Measurements from ENCODE around the gene CAB39.
A peak's percentile ranks its signal among the peaks of the same experiment; 100 is the strongest.

The CAB39 gene

GRCh38 chr2:230678451-230678850, 34.2 kb upstream of the CAB39 start:
- CTCF ChIA-PET = no interaction called here
- POLR2A ChIA-PET = no interaction called here
- TF ChIP-seq TARDBP (IDR thresholded peaks at IDR 0.05) (no peak), SP1 (IDR thresholded peaks at IDR 0.05) (no peak), ELF4 (IDR thresholded peaks at IDR 0.05) (no peak), BHLHE40 (IDR thresholded peaks at IDR 0.05; ENCODE audit: borderline replicate concordance) (no peak), LEF1 (IDR thresholded peaks at IDR 0.05; ENCODE audit: borderline replicate concordance) (no peak), HDGF (IDR thresholded peaks at IDR 0.05; ENCODE audit: borderline replicate concordance) (no peak), PKNOX1 (IDR thresholded peaks at IDR 0.05) (no peak), L3MBTL2 (conservative IDR thresholded peaks at IDR 0.05) (no peak), SUZ12 (IDR thresholded peaks at IDR 0.05) (no peak)
- DNase-seq (ENCODE audit: extremely low spot score) = no peak

GRCh38 chr2:230680463-230681170, 32.0 kb upstream of the CAB39 start:
- CTCF ChIA-PET = no interaction called here
- POLR2A ChIA-PET = no interaction called here
- no peak for DNase-seq (ENCODE audit: extremely low spot score)

GRCh38 chr2:230681171-230681545, 31.5 kb upstream of the CAB39 start:
- DNase-seq (ENCODE audit: extremely low spot score) = no peak
- CTCF ChIA-PET = interaction anchor here (0.5 to 0.6 kb wide), 2 partner anchors 22 to 30 kb away, joined by 3 read pairs; no protein-coding TSS in a partner anchor
- POLR2A ChIA-PET = no interaction called here
- TF ChIP-seq NFRKB (IDR thresholded peaks at IDR 0.05) (no peak), SUZ12 (IDR thresholded peaks at IDR 0.05) (no peak), CTBP1 (IDR thresholded peaks at IDR 0.05; ENCODE audit: borderline replicate concordance) (no peak), FOXA1 (IDR thresholded peaks at IDR 0.05) (no peak), ELF4 (IDR thresholded peaks at IDR 0.05) (no peak), FOXK2 (IDR thresholded peaks at IDR 0.05) (no peak), LEF1 (IDR thresholded peaks at IDR 0.05; ENCODE audit: borderline replicate concordance) (no peak), PKNOX1 (IDR thresholded peaks at IDR 0.05) (no peak), ARNT (IDR thresholded peaks at IDR 0.05) (no peak), HDGF (IDR thresholded peaks at IDR 0.05; ENCODE audit: borderline replicate concordance) (no peak), SP1 (IDR thresholded peaks at IDR 0.05) (no peak), L3MBTL2 (conservative IDR thresholded peaks at IDR 0.05) (no peak), BHLHE40 (IDR thresholded peaks at IDR 0.05; ENCODE audit: borderline replicate concordance) (no peak), ZNF384 (IDR thresholded peaks at IDR 0.05) (no peak), FOXM1 (IDR thresholded peaks at IDR 0.05; ENCODE audit: borderline replicate concordance) (no peak), TARDBP (IDR thresholded peaks at IDR 0.05) (no peak)

More at GRCh38 chr2:230680463-230681170, 32.0 kb upstream of the CAB39 start:
- TF ChIP-seq ELF4 (IDR thresholded peaks at IDR 0.05) (no peak), HDGF (IDR thresholded peaks at IDR 0.05; ENCODE audit: borderline replicate concordance) (no peak), NFRKB (IDR thresholded peaks at IDR 0.05) (no peak), FOXA1 (IDR thresholded peaks at IDR 0.05) (no peak), FOXK2 (IDR thresholded peaks at IDR 0.05) (no peak), CTBP1 (IDR thresholded peaks at IDR 0.05; ENCODE audit: borderline replicate concordance) (no peak)

- CTCF ChIA-PET = interaction anchor here (0.6 kb wide), 1 partner anchor 18 kb away, joined by 4 read pairs; no protein-coding TSS in a partner anchor
These were observed 30.1 kb upstream of the CAB39 start for GRCh38 chr2:230682546-230682945.

GRCh38 chr2:230684270-230685168, 28.1 kb upstream of the CAB39 start:
- ChIA-PET POLR2A (interaction anchor here (1.2 to 1.4 kb wide), 2 partner anchors 28 to 30 kb away, joined by 3 read pairs; partner anchors contain the start of gene CAB39), CTCF (interaction anchor here (1.7 kb wide), 1 partner anchor 114 kb away, joined by 5 read pairs; no protein-coding TSS in a partner anchor)
- DNase-seq (ENCODE audit: extremely low spot score) = no peak
- no peak for TF ChIP-seq LEF1 (IDR thresholded peaks at IDR 0.05; ENCODE audit: borderline replicate concordance)
- TF ChIP-seq PKNOX1 (IDR thresholded peaks at IDR 0.05) = peak; percentile 4; the same call in 1 of the 2 replicates

More at GRCh38 chr2:230682546-230682945, 30.1 kb upstream of the CAB39 start:
- POLR2A ChIA-PET = no interaction called here
- no peak for DNase-seq (ENCODE audit: extremely low spot score)
- TF ChIP-seq ELF4 (IDR thresholded peaks at IDR 0.05) = no peak
- TF ChIP-seq HDGF (IDR thresholded peaks at IDR 0.05; ENCODE audit: borderline replicate concordance) = no peak

GRCh38 chr2:230685178-230685577, 27.5 kb upstream of the CAB39 start:
- no peak for TF ChIP-seq SP1 (IDR thresholded peaks at IDR 0.05)
- no peak for TF ChIP-seq FOXM1 (IDR thresholded peaks at IDR 0.05; ENCODE audit: borderline replicate concordance)
- TF ChIP-seq SUZ12 (IDR thresholded peaks at IDR 0.05) = no peak
- no peak for TF ChIP-seq LEF1 (IDR thresholded peaks at IDR 0.05; ENCODE audit: borderline replicate concordance)
- TF ChIP-seq FOXA1 (IDR thresholded peaks at IDR 0.05) = no peak
- TF ChIP-seq CTBP1 (IDR thresholded peaks at IDR 0.05; ENCODE audit: borderline replicate concordance) = no peak
- TF ChIP-seq TARDBP (IDR thresholded peaks at IDR 0.05) = no peak
- no peak for TF ChIP-seq NFRKB (IDR thresholded peaks at IDR 0.05)
- TF ChIP-seq PKNOX1 (IDR thresholded peaks at IDR 0.05) = no peak
- no peak for DNase-seq (ENCODE audit: extremely low spot score)
- ChIA-PET POLR2A (interaction anchor here (1.2 to 1.4 kb wide), 2 partner anchors 27 to 29 kb away, joined by 3 read pairs; partner anchors contain the start of gene CAB39), CTCF (interaction anchor here (1.7 kb wide), 1 partner anchor 113 kb away, joined by 5 read pairs; no protein-coding TSS in a partner anchor)
